Measurements from ENCODE around the gene FARS2. TPM values are rescaled to one million over a fixed set of nuclear protein-coding genes. Genes with fewer than 3 reads are reported as not detected.

Gene FARS2
- total RNA-seq, 1 donor from 2014 or later: 23.3 TPM

DNA sequence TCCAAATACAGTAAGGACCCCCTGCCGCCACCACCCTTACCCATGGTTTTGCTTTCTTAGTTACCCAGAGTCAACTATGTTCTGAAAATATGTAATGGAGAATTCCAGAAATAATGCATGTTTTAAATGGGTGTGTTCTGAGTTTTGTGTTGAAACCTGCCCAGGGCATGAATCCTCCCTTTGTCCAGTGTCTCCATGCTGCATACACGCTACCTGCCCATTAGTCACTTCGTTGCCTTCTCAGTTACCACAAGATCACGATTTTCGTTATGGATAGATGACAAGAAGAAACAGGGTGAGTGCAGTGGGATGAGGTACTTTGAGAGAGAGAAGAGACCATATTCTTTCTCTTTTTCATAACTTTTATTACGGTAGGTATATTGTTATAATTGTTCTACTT is 10.6 kb downstream of the FARS2 start:
- H3K36me3 Mint-ChIP-seq (ENCODE audit: low read depth): peaks cover 15% of the 10 kb centered on the region
- TF ChIP-seq, protein P1, sequence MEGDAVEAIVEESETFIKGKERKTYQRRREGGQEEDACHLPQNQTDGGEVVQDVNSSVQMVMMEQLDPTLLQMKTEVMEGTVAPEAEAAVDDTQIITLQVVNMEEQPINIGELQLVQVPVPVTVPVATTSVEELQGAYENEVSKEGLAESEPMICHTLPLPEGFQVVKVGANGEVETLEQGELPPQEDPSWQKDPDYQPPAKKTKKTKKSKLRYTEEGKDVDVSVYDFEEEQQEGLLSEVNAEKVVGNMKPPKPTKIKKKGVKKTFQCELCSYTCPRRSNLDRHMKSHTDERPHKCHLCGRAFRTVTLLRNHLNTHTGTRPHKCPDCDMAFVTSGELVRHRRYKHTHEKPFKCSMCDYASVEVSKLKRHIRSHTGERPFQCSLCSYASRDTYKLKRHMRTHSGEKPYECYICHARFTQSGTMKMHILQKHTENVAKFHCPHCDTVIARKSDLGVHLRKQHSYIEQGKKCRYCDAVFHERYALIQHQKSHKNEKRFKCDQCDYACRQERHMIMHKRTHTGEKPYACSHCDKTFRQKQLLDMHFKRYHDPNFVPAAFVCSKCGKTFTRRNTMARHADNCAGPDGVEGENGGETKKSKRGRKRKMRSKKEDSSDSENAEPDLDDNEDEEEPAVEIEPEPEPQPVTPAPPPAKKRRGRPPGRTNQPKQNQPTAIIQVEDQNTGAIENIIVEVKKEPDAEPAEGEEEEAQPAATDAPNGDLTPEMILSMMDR (conservative IDR thresholded peaks at IDR 0.05): no peak
- H3K4me1 Mint-ChIP-seq: peaks cover 3% of the 10 kb centered on the region
- no peak overlapping the region for H3K27ac Mint-ChIP-seq (ENCODE audit: unreplicated experiment)
- no peak for DNase-seq (ENCODE audit: low read depth, low spot score)
- H3K9me3 Mint-ChIP-seq: peaks cover 2% of the 10 kb centered on the region
- no peak overlapping the region for H3K4me3 Mint-ChIP-seq
- H3K27me3 Mint-ChIP-seq (ENCODE audit: low read depth): no peaks in the 10 kb centered on the region

DNA sequence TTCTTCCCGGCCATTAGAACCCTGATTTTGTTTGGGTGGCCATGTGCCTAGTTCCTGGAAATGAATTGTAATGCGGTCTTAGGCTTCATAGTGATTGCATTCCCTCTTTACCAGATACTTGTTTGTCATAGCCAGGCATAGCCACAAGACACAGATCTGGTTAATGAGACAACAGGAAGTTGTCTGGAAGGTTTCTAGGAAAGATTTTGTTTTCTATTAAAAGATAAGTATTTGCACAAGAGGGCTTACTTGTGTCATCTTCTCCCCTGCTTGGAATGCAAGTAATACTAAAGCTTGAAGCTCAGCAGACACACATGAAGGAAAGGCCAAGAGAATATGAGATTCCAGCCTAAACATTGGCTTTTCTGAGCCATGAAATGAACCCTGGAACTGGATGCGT is 12.9 kb downstream of the FARS2 start:
- H3K9me3 Mint-ChIP-seq: no peaks in the 10 kb centered on the region
- H3K4me1 Mint-ChIP-seq: peaks cover 9% of the 10 kb centered on the region
- TF ChIP-seq, protein P1 (conservative IDR thresholded peaks at IDR 0.05): no peak
- H3K4me3 Mint-ChIP-seq: no peak overlapping the region
- H3K27ac Mint-ChIP-seq (ENCODE audit: unreplicated experiment): no peak overlapping the region
- no peaks in the 10 kb centered on the region for H3K27me3 Mint-ChIP-seq (ENCODE audit: low read depth)
- no peak for DNase-seq (ENCODE audit: low read depth, low spot score)
- H3K36me3 Mint-ChIP-seq (ENCODE audit: low read depth): peaks cover 4% of the 10 kb centered on the region

DNA sequence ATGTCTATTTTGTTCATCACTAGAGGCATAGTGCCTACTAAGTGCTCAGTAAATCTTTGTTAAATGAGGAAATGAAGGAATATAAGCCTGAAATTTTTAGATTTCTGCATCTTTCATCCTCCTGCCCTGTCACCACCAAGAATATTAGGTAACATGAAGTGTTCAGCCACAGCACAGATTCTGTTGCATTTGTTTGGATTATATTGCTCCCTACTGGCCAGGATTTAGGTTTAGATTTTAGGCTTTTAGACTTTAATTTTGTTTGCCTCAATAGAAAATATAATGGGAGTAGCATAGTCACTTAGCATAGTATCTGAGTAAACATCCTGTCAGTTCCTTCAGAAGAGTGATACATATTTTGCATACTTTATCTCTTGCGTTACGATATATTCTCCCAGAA is 14.2 kb downstream of the FARS2 start:
- Mint-ChIP-seq H3K9me3 (no peaks in the 10 kb centered on the region), H3K27ac (ENCODE audit: unreplicated experiment) (no peak overlapping the region), H3K4me3 (no peak overlapping the region), H3K27me3 (ENCODE audit: low read depth) (no peaks in the 10 kb centered on the region), H3K4me1 (peaks cover 9% of the 10 kb centered on the region), H3K36me3 (ENCODE audit: low read depth) (peaks cover 2% of the 10 kb centered on the region)
- TF ChIP-seq, protein P1 (conservative IDR thresholded peaks at IDR 0.05): no peak
- DNase-seq (ENCODE audit: low read depth, low spot score): no peak

DNA sequence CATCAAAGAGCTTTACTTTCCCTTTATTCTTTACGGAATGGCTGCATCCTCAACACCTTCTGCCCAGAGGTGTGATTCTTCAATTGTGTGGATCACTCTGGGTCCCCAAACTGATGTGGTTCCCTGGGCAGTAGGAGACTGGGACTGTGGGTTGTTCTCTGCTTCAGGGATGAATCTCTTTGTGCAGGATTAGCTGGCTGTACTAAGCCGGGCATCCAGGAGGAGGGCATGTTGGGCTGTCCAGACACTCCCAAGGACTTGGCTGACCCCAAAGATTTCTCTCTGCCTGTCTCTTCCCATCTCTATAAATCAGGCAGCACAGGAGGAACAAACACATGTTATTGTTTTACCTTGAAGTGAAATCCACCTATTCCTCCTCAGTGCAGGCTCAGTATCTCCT is 15.3 kb downstream of the FARS2 start:
- Mint-ChIP-seq H3K9me3 (no peaks in the 10 kb centered on the region), H3K27ac (ENCODE audit: unreplicated experiment) (no peak overlapping the region), H3K27me3 (ENCODE audit: low read depth) (no peaks in the 10 kb centered on the region), H3K36me3 (ENCODE audit: low read depth) (peaks cover 2% of the 10 kb centered on the region), H3K4me3 (no peak overlapping the region), H3K4me1 (peaks cover 9% of the 10 kb centered on the region)
- TF ChIP-seq, protein P1 (conservative IDR thresholded peaks at IDR 0.05): no peak
- no peak for DNase-seq (ENCODE audit: low read depth, low spot score)

DNA sequence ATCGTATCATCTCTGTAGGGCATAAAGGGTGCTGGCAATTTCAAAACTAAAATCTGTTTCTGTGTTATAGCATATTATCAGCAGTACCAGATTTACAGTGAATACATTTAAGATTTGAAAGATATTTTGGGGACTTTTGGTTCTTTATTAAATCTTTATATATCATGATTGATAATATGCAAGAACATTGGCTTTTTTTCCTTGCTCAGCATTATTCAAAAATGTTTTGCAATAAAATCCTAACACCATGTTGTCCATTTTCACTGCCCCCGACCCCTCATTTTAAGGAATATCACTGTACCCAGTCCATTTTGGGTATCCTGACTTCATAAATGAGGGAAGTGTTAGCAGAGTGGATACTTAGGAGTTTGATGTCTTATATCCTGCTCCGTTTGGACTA is 16.3 kb downstream of the FARS2 start:
- Mint-ChIP-seq H3K4me1 (peaks cover 9% of the 10 kb centered on the region), H3K36me3 (ENCODE audit: low read depth) (no peaks in the 10 kb centered on the region), H3K27ac (ENCODE audit: unreplicated experiment) (no peak overlapping the region), H3K27me3 (ENCODE audit: low read depth) (no peaks in the 10 kb centered on the region), H3K4me3 (no peak overlapping the region), H3K9me3 (no peaks in the 10 kb centered on the region)
- TF ChIP-seq, protein P1 (conservative IDR thresholded peaks at IDR 0.05): no peak
- no peak for DNase-seq (ENCODE audit: low read depth, low spot score)

DNA sequence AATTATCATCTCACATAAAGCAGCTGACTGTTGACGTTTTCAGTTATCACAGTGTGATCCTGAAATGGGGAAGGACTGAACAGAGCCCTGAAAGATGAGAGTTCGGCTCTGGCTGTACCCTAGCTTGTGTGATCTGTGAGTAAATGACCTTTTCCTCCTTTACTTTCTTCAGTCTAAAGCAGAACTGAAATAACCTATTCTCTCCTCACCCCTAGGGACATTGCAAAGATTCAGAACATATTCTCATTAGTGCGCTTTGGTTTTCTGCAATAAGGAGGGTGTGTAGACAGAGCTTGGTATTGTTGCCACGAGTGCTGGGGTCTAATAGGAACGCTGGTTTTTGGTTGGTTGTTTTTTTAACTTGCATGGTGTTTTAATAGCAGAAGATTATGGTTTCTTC is 16.7 kb downstream of the FARS2 start:
- H3K36me3 Mint-ChIP-seq (ENCODE audit: low read depth): no peaks in the 10 kb centered on the region
- DNase-seq (ENCODE audit: low read depth, low spot score): no peak
- H3K27me3 Mint-ChIP-seq (ENCODE audit: low read depth): no peaks in the 10 kb centered on the region
- H3K4me3 Mint-ChIP-seq: no peak overlapping the region
- peaks cover 9% of the 10 kb centered on the region for H3K4me1 Mint-ChIP-seq
- no peak overlapping the region for H3K27ac Mint-ChIP-seq (ENCODE audit: unreplicated experiment)
- TF ChIP-seq, protein P1 (conservative IDR thresholded peaks at IDR 0.05): no peak
- H3K9me3 Mint-ChIP-seq: no peaks in the 10 kb centered on the region

All from neural crest cell (in vitro differentiated cells).